HG02610 (cell line): Measurements from ENCODE around the gene EFNB2.

Source experiments
- ATAC-seq: cut with Tn5 transposase; IDR thresholded peaks from one replicate; pipeline ENCODE4 v1.9.1; 2021; ENCODE audit warnings: mild to moderate bottlenecking, moderate library complexity; ENCODE audit not compliant: unreplicated experiment

The EFNB2 gene

DNA sequence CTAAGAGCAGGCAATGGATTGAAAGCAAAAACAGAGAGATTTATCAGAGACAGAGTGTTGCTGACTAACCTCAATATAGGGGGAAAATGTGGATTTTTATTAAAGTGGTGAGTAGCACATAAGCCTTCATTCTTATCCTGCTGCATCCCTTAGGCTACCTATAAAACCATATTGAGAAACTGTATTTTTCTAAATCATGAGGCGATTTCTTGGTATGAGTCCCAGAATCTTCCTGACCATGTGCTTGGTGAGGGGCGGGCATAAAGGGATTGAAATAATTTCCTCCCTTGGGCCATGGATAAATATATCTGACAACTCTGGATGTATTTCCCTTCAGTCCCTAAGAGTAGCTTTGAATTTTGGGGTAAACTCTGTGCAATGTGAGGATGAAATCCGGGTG, 72.8 kb downstream of the EFNB2 start:
- no peak for ATAC-seq

GRCh38 chr13:106455777-106456176, 79.7 kb downstream of the EFNB2 start:
- ATAC-seq: no peak

GRCh38 chr13:106455190-106455589, 80.3 kb downstream of the EFNB2 start:
- no peak for ATAC-seq

DNA sequence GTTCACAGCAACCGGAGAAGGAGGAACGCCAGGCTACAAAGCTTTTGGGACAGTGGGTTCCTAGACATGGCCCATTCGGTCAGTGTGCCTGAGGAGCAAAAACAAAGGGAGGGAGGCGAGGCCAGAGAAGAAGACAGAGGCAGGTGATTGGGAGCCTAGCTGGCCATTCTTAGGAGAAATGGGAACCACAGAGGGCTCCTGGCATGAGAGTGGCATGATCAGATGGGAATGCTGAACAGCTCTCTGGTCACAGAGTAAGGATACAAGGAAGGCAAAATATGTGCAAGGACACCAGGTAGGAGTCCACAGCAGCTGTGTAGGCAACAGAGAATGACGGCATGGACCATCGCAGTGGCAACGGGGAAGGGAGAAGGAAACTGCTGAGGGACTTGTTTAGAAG, 82.4 kb downstream of the EFNB2 start:
- ATAC-seq: no peak

DNA sequence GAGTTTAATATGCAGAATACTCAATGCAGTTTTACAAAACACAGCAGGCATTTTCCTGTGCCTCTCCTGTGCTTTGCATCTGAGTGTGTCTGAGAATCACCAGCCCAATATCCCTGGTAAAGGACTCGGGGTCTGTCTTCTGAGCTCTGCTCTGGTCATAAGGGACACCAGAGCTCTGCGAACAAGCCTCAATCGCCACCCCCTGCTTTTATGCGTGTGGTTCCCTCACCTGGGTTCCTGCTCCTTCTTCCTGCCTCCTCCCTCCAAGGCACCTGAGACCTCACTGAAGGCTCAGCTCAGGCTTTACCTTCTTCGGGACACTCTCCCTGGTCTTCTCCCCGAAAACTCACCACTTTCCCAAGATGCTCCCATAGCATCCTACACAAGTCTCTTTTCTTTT, 84.5 kb downstream of the EFNB2 start:
- no peak for ATAC-seq

GRCh38 chr13:106449096-106449495, 86.4 kb downstream of the EFNB2 start:
- ATAC-seq: no peak

- ATAC-seq: no peak
Measured at GRCh38 chr13:106445996-106446395, 89.5 kb downstream of the EFNB2 start.

DNA sequence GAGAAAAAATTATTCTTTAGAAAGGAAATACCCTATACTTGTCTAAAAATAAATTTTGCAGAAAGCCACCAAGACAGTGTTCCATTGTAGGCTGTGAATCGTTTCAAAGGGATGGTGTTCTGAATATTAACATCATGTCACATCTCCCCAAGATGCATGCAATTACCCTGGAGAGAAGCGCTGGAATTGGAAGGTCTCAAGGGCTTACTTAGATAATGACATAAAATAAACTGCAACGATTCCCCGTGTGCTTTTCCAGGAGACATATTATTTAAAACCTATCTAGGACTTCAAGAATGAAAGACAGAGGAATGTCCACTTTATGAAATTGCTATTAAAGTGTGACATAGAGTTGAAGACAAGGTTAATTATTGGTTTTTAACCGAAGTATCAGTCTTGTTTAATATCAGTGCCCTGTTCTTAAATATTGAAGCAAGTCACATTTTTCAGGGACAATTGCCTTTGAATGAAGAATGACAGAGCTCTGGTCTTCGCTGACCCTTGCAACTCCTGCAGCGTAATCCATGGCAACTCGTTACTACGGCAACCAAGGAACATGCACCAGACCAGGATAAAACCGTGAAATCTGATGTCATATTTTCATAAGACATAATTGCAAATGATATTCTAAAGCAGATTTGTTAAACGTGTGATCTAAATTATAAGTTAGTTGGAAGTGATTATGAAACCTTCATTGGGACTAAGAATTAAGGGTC, 91.7 kb downstream of the EFNB2 start:
- ATAC-seq: no peak

DNA sequence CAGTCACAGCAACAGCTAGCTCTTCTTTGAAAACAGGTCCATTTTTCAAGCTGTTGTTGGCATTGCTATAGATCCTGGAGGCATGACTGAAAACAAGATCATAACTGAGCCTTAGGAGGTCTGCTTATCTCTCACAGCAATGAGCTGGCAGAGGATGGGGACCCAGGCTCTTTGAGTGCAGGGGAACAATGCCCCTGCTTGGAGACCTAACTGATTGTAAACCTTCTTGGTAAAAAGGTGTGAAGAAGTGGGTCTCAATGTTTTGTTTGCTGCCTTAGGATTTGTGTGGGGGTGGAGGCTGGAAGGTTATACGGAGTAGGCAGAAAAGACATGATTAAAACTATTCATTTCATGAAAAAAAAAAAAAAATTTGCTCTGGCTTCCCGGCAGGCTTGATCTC, 94.6 kb downstream of the EFNB2 start:
- ATAC-seq: no peak
